NOMO-1 treated with dmso at 0.1 percent for 144 hours (cell line): ENCODE measurements around the gene FAM9C.
A peak's percentile ranks its signal among the peaks of the same experiment; 100 is the strongest.

ENCODE experiments used
- DNase-seq: peaks from one replicate; lab custom pipeline; 2025; ENCODE audit not compliant: unreplicated experiment; lab: John Stamatoyannopoulos, UW

FAM9C gene

DNA sequence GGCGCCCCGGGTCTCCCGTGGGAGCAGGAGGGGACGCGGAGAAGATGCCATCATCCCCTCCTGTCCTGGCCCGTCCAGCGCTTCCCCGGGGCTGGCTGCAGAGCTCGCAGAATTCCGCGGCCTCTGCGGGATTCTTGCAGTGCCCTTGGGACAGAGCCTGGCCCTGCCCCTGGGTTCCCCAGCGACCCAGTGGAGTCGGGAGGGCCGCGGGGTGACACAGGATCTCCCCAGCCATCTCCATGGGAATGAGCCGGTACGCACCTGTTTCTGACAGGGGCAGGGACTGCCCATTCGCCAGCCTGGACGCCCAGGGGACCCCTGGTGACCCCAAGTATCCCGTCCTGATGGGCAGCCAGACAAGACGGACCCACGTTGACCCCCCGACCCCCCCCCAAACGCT, 482 bp downstream of the FAM9C start:
- no peak for DNase-seq

GRCh38 chrX:13043138-13043537, 1.3 kb downstream of the FAM9C start:
- DNase-seq: no peak

GRCh38 chrX:13036896-13037295, 7.5 kb downstream of the FAM9C start:
- DNase-seq: no peak

GRCh38 chrX:13033193-13033592, 11.2 kb downstream of the FAM9C start:
- DNase-seq: no peak

- DNase-seq: no peak
Measured at GRCh38 chrX:13029887-13030771, 14.3 kb downstream of the FAM9C start.

DNA sequence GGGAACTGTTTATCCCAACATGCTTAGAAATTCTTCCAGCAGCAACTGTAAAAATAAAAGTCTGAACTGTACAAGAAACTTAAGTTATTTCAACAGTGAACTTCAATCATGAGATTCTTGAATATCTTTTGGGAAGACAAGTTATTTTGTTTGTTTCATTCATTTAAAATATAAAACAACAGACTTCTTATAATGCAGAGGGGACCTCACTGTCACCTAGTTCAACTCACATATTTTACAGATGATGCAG, 14.9 kb downstream of the FAM9C start:
- no peak for DNase-seq

DNA sequence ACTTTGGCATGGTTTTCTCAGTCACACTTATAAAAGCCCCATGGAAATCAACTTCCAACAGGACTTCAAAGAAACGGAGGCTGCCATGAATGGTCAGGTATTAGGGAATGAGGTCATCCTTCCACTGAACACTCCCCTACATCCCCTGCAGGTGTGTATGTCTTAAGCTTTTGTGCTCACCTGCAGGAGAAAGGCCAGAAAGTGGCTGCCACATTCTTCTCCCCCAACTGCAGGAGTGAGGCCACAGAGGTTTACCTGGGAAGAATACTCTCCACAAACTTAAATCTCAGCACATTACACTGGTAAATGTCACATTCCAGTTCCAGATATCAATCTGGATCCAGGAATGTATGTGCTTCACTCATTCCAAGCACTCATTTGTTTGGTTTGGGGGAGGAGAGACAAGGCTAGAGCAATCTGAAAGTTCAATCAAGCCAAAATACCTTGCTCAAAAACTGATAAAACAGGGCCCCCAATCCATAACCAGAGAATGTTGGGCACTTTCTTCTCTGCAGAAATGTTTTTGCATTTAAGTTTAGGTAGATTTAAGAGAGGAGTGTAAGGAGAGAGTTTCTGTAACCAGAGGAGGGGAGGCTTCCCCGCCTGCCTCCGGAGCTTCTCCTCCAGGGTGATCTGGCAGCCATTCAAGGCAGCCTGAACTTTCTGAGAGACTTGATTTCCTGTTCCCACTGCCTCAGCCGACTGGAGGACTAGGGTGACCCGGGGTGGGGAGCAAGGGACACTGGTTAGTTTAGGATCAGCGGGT, 15.4 kb downstream of the FAM9C start:
- no peak for DNase-seq

- DNase-seq: no peak
Measured at GRCh38 chrX:13026877-13027652, 17.4 kb downstream of the FAM9C start.

- no peak for DNase-seq
Measured at GRCh38 chrX:13024986-13025385, 19.4 kb downstream of the FAM9C start.

DNA sequence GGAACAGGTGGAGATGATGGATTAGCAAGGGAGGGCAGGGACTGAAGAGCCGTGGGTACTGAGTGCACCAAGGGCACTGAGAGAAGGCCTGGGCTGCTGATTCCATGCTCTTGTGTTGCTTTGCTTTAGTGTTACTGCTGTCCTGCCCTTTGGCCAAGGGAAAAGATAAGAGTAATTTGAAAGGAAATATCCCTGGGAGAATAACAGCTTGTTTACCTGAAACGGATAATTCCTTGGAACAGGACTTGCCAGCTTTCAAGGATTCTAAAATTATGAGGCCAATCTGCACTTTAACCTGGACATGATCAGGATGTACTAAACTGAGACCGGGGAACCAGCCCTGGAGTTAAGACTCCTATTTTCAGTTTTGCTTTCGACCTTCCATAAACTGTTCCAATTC, 20.4 kb downstream of the FAM9C start:
- no peak for DNase-seq

DNA sequence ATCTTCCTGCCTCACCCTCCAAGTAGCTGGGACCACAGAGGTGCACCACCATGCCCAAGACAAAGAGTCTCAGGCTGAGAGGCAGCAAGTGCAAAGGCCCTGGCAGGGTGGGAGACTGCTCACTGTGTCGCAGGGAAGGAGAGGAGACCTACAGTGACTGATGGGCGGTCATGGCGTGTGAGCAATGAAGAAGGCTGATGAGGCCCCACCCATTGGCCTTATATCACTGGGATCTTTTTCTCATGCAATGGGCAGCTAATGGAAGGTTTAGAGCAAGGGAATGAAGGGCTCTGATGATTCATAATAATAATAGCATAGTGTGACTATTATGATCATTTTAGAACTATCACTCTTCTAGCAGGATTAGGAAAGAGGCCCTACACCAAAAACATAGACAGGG, 20.9 kb downstream of the FAM9C start:
- no peak for DNase-seq

DNA sequence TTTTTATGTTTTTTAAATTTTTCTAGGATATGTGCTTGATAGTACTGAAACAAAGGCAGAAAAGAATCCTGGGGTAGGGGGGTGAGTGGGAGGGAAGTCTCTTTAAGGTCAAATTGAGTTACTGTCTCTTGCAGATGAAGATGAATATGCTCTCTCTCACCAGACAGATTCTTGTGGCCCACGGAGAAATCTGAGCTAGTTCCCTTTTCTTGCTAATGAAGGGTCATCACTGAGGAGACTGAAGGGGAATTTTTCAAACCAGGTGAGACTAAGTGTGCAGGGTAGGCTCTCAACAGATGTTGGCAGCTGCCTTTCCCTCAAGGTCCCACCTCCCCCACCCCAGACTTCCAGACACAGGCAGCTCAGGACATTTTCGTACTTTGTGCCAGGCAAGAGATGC, 21.5 kb downstream of the FAM9C start:
- no peak for DNase-seq

DNA sequence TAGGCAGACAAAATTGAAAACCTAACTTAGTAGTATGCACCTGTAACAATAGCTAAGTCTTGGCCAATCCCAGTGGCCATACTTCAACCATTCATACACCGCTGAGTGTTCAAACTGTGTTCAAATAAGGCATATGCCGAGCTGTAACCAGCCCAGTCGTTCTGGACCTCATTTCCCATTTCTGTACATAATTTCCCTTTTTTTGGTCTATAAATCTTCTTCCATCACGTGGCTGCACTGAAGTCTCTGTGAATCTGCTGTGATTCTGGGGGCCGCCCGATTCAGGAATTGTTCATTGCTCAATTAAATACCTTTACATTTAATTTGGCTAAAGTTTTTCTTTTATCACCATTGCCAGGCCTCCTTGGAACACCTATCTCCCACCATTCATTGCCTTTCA, 27.7 kb downstream of the FAM9C start:
- peak; percentile 81 for DNase-seq

GRCh38 chrX:13015536-13016236, 28.7 kb downstream of the FAM9C start:
- peak; percentile 70 for DNase-seq

GRCh38 chrX:13014111-13015096, 30.0 kb downstream of the FAM9C start:
- DNase-seq: no peak

DNA sequence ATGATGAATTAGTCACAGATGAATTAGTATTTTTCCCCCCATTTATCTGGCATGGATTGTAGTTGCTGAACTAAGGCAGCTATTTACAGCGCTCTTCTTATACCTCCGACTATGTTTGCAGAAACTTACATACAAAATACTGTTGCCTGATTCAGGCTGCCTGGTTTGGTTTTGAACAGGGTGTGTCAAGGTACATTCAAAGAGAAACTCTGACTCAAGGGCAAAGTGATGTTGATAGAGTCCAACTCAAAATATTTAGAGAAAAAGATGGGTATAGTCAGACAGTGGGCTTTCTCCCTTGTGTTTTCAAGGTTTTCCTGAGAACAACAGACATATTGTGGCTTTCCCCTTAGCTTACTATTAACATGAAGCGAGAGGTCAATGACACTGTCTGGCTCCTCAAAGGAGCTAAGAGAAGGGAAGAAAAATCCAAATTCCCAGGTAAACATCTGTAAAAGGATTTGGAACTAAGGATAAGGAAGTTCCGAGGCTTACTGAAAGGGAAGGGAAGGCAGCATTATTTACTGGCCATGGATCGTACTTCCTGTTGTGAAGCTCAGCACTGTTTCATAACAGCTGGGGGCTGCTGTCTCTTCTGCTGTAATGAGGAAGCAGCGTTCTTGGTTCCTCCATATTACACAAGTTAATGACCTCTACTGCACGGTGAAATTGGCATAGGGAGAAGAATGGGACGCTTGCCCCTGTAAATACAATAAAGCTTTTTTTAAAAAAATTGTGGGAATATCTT, 30.9 kb downstream of the FAM9C start:
- peak; percentile 79 for DNase-seq

GRCh38 chrX:13010546-13010945, 33.9 kb downstream of the FAM9C start:
- no peak for DNase-seq

DNA sequence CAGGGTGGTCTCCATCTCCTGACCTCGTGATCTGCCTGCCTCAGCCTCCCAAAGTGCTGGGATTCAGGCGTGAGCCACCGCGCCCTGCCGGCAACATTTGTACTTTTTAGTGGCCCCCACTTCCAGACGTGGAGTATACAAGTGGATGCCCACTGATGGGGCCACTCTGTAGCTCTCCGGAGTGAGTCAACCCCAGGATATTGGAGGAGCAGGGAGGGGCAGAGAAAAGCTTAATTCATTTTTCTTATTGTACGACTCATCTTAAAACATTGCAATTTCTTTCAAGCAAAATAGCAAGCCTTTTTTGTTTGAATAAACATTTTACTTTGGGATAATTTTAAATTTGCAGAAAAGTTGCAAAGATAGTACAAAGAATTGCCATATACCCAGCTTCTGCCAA, 34.6 kb downstream of the FAM9C start:
- DNase-seq: no peak

GRCh38 chrX:13009273-13009672, 35.1 kb downstream of the FAM9C start:
- no peak for DNase-seq
